Ishikawa (cell line): ENCODE measurements around the gene RPUSD2.

Experiments
- CEBPB ChIP-seq: IDR thresholded peaks from 2 replicates; pipeline ENCODE4 v1.6.1; 2012
- EGR1 ChIP-seq: IDR thresholded peaks from 2 replicates; pipeline ENCODE4 v1.6.1; 2012
- YY1 ChIP-seq: IDR thresholded peaks from 2 replicates; pipeline ENCODE4 v1.6.1; 2012; ENCODE audit warnings: low read depth
- ZBTB7A ChIP-seq: IDR thresholded peaks from 2 replicates; pipeline ENCODE4 v1.6.1; 2012; ENCODE audit warnings: low read depth

- TF ChIP-seq ZBTB7A (no peak), EGR1 (no peak), YY1 (no peak), CEBPB (no peak)
Measured at GRCh38 chr15:40528801-40529200, 40.3 kb upstream of the RPUSD2 start.
